ENCODE data around the gene NDRG4.
A peak's percentile ranks its signal among the peaks of the same experiment; 100 is the strongest.

Gene NDRG4

DNA sequence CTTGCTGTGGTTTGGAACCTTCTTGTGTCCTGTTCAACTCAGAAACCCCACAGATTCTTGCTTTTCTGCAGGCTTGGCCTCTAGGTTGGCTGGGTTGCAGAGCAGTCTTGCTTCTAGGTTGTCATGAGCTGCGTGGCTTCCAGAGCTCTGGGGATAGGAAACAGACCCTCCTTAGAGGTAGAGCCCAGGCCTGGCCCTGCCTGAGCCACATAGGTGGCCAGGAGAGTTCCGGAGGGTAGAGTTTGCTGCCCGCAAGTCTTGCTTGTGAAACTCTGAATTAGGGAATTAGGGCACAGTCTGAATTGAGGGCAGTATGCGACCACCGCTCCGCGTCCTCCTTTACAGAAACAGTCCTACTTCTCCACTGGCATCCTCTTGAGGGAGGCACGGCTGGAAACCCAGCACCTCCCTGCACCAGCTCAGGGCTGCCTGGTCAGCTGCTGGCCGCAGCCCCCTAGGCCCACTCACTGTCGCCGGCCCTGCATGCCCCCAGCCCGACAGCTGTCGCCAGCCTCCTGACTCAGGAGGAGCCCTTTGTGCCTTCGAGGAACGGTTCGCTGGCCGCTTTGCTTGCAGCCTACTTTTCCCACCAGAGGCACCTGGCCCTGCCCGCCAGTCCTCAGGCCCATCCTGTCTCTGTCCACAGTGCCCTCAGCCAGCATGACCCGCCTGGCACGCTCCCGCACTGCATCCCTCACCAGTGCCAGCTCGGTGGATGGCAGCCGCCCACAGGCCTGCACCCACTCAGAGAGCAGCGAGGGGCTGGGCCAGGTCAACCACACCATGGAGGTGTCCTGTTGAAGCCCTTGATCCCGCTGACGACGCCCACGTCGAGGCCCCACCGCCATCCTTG lies 11.1 kb downstream of the NDRG4 start:
- DNase-seq: no peak

DNA sequence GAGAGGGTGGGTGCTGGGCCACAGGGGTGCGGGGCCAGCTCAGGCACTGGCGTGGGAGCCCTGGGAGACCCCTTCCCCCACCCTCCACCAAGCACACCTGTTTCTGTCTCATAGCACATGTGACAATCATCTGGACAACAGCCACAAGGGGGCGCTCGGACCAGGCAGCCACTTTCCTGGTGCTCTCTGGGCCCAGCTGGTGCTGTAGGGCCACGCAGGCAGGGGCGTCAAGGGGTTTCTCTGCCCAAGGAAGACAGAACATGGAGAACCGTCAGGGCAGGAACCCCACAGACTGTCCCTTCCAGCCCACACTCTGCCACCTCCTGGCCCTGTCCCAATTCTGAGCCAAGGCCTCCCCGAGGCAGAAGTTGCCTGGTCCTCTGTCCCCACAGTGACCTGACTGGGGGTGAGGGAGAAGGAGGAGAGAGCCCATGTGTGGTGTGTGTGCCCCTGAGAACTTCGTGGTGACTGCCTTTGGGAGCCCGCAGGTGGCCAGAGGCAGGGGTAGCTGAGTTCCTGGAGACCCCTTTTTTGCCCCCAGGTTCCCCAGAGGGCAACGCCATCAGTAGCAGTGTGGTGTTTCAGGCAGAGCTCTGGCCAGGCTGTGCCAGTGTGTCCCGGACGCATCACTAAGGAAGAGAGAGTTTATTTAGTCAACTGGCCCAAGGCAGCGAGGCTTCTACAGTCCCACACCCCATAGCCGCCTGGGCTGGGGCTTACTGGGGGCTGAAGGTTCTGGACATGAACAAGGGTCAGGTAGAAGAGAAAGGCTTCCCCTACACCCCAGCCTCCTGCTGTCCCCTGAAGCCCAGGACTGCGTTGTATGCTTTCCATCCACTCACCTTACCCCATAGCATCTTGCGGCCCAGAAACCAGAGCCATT lies 12.2 kb downstream of the NDRG4 start:
- DNase-seq: peak; percentile 75 to 84

DNA sequence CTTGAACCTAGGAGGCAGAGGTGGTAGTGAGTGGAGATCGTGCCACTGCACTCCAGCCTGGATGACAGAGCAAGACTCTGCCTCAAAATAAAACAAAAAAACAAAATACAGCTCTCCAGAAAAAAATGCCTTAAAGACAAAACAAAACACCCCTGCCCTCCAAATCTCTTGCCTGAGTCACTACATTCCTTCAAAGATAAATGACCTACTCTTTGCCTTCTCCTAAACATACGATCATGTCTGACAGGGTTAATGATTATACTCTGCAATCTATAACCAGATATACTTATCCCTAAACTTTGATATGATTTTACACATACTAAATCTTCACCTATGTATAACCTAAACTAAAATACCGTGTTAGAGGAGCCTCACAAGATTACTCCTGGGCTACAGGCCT lies 13.9 kb downstream of the NDRG4 start:
- DNase-seq: no peak

DNA sequence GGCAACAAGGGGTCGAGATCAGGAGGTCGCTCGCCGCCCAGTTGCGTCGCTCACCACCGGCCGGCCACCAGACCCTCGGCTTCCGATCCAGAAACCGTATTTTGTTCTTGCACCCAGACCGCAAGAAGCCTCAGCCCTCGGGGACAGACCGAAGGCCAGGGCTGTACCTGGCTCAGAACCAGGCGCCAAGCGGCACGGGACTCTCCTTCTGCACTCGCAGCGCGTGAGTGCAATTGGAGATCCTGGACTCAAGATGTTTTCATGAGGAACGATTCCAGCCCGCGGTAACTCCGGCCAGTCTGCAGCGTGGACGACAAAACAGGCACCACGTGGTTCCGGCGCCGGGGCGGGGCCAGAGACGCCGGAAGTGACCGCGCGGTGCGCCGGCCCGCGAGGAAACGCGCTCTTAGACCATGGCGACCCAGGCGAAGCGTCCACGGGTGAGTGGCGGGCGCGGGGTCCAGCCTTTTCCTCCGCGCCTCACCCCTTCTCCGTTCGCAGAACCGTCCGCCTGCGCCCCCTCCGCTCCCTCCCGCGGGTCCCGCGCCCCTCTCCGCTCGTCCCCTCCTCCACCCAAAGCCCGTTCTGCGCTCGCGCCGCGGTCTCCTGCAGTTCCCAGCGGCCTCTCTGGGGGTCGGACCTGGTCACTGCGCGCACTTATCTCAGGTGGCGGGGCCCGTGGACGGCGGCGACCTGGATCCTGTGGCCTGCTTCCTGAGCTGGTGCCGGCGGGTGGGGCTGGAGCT lies 15.4 kb downstream of the NDRG4 start, which contains the start of gene SETD6:
TSS of gene SETD6 (plus strand) at position 393 of the 746 bp plus-strand sequence. CDS start at position 414, 21 bp downstream.
- peak; percentile 57 to 71 for DNase-seq

DNA sequence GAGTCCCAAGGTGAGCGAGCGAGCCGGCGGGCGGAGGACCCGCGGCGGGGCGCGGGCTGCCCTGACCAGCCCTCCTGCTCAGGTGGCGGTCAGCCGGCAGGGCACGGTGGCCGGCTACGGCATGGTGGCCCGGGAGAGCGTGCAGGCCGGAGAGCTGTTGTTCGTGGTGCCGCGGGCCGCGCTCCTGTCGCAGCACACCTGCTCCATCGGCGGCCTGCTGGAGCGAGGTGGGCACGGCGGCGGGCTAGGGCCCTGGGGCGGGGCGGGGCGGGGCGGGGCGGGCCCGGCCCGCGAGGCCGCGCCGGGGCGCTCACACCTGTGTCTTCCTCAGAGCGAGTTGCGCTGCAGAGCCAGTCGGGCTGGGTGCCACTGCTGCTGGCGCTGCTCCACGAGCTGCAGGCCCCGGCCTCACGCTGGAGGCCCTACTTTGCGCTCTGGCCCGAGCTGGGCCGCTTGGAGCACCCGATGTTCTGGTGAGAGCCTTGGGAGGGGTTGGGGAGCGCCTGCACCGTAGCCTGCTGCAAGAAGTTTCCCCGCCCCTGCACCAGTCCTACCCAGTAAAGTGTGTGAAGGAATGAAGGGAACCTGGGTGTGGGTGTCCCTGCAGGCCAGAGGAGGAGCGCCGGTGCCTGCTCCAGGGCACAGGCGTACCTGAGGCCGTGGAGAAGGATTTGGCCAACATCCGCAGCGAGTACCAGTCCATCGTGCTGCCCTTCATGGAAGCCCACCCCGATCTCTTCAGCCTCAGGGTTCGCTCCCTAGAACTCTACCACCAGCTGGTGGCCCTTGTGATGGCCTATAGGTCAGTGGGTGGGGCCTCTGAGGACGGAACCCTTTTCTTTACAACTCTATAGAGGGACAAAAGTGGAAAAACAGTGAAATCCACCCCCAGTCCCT lies 16.2 kb downstream of the NDRG4 start:
- DNase-seq: peak in 1 of 2 donors; percentile 46

DNA sequence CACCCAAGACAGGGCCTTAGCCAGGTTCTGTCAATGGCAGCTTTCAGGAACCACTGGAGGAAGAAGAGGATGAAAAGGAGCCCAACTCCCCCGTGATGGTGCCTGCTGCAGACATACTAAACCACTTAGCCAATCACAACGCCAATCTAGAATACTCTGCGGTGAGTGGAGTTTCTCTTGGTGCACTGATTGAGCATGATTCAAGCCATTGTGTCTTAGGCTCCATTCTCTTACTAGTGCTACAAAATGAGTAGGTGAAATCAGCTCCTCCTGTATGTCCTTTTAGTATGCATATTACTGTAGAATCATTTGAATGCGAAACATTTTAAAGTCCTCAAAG lies 16.8 kb downstream of the NDRG4 start:
- no peak for DNase-seq

DNA sequence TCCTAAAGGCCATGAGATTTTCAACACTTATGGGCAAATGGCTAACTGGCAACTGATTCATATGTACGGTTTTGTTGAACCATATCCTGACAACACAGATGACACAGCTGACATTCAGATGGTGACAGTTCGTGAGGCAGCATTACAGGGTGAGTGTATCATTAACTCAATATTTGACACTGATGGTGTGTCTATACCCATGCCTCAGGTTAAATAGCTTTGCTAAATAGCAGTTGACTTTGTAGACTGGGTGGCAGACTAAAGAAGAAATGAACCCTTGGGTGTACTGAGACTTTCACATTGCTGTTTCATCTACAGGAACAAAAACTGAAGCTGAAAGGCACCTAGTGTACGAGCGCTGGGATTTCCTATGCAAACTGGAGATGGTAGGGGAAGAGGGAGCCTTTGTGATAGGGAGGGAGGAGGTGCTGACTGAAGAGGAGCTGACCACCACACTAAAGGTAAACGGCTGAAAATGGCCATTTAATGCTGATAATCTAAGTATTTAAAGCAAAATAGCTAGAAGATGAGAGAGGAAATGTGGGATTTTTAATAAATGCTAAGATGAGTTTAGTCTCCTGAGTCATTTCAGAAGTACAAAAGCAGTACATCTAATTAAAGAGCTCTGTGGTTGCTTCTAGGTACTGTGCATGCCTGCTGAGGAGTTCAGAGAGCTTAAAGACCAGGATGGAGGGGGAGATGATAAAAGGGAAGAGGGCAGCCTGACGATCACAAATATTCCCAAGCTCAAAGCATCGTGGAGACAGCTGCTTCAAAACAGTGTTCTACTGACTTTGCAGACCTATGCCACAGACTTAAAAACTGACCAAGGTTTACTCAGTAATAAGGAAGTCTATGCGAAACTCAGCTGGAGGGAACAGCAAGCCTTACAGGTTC lies 18.4 kb downstream of the NDRG4 start:
- no peak for DNase-seq

DNA sequence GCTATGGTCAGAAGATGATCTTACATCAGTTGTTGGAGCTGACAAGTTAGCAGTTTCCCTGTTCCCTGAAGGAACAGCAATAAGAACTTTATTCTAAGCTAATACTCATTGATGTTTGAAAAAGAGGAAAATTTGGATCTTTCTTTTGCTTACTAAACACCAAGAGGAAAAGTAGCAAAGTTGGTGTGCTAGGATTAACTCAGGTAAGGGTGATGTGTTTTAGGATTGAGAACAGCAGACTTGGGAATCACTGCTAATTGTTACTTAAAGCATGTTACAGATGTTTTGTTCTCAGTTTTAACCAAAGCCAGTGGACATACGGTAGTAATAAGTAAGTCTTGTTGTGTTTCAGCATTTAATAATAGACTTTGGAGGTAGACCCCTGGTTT lies 19.0 kb downstream of the NDRG4 start:
- no peak for DNase-seq

DNA sequence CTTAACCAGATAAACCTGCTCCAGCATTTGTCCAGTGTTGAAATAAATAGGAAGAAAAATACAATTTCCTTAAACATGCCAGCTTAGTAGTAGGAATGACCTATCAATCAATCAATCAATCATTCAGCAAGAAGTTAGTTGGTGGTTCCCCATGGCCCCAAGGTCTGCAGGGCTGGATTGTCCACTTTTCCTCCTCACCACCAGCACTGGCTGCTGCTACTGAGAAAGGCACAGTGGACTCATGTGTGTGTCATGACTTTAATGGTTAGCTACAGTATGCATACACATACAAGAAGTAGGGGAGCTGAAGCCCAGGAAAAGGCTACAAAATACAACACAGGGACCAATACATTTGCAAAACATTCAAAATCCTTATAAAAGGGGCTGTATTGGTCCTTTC lies 19.8 kb downstream of the NDRG4 start:
- DNase-seq: no peak

DNA sequence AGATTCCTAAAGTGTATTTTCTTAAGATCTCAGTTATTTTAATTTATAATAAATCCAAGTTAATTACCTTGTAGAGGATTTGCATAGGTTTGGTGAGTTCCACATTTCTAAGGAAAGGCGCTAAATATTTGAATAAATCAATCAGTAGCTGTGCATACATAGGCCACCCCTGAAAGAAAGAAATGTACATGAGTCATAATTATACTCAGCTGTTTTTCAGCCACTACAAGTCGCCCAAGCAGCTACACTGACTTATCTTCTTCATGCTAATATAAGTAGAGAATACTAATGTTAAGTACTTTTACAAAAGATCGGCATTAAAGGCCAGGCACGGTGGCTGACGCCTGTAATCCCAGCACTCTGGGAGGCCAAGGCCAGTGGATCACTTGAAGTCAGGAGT lies 30.2 kb downstream of the NDRG4 start:
- DNase-seq: no peak

DNA sequence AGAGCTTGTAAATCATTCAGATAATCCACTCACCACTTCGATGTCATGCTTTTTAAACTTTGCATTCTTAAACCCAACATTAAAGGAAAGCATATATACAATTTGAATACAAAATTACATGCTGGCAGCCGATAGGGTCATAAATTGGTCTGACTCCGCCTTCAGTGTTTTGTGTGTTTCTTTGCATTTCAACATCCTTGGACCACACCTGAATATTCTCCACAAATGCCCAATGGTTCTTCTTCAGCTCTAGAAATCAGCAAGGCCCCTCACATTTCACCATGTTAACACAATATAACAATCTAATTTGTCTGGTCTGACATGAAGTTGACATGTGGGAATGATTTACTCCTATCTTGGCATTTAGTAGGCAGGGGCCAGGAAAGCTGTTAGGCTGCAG lies 32.5 kb downstream of the NDRG4 start:
- DNase-seq: no peak

DNA sequence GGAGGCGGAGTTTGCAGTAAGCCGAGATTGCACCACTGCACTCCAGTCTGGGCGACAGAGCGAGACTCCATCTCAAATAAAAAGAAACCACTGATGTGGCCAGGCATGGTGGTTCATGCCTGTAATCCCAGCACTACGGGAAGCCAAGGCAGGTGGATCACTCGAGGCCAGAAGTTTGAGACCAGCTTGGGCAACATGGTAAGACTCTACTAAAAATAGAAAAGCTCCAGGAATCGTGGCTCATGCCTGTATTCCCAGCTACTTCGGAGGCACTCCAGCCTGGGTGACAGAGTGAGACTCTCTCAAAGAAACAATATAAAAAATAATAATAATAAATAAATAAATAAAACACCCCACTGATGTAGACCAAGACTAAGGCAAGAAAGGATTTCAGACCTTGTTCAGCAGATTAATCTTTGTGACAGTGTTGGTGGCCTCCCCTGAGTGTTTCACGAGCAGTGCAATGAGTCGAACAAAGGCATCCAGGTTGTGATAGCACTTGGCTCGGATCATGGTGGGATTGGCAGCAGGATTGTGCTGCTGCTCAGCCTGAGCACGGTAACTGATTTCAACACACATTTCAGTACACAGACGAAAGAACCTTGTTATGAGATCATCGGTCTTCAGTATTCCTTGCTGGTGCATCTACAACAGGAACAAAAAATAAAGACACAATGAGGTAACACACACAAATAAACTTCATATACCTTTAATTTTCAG lies 34.0 kb downstream of the NDRG4 start:
- DNase-seq: no peak

DNA sequence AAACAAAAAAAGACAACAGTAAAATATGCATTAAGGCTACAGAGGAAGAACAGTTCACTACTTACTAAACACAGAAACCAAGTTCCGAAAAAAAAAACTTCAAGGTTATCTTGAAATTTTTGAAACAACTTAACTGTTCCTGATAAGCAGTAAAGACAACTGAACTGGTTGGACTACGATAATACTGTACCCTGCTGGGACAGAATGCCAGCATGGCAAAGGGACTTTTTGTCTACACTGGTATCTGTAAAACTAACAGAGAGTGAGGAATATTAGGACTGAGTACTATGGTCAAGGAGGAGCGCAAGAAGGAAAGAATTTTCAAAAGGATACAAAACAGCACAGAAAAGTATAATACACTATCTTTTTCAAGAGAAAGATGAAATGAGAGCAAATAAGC lies 35.2 kb downstream of the NDRG4 start:
- no peak for DNase-seq

DNA sequence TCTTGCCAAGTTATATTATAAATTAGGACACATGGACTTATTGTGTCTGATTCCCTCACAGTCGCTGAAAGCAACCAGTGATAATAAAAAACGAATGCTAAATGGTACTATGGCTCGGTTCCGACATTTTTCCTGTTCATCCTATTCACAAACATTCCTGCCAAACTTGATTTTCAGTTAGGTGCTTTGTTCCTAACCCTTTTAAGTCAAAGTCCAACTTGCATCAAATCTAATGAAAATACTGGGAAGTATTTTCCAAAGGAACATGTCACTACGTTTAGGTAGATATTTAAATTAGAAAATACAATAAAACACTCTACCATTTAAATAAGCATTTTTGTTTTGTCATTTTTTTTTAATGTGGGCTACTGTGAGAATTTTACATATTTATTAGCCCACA lies 36.3 kb downstream of the NDRG4 start:
- DNase-seq: no peak

DNA sequence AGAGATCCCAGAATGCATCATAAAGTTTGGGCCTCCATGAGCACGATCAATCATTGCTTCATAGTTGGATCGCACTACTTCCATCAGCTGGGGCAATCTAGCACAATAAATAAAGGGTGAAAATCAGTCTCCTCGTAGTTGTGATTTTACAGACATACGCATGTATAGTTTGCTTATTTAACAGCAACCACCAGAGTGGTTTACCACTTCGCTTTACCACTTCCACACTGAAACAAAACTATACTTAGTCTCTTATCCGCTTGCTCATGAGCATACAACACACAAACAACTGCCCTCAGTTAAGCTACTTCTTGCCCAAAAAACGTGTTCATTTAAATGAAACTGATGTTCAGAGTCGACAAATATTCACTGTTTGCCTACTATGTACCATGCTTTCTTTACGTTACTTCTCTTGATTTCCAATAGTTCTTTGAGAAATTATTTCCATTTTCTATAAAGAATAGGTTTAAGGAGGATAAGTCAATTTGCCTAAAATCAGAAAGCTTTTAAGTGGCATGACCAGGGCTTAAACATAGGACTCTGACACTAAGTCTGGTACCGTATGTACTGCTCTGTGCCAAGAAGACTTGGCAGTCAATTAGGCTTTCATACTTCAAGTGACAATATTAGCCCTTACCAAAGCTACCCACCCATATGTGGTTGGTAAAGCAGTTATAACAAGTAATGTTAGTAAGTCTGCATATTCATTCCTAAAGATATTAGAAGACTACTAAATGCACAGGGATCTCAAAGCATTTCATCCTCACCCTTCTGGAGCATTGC lies 37.4 kb downstream of the NDRG4 start:
- no peak for DNase-seq

DNA sequence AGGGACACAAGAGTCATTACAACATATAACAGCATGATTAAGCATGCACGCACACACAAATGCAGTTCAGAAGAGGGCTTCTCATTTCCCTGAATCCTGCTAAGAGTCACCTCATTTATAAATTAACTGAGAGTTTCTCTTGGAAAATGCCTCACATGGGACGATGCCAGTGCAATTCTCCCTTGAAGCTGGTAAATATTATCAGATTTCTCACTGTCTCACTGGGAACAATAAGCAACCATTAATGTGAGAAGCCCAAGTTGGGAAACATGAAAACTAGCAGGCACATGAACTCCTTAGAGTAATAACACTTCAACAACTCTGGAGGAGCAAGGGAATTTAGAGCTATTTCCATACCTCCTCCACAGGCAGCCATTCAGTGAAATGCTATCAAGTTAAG lies 41.8 kb downstream of the NDRG4 start:
- no peak for DNase-seq

DNA sequence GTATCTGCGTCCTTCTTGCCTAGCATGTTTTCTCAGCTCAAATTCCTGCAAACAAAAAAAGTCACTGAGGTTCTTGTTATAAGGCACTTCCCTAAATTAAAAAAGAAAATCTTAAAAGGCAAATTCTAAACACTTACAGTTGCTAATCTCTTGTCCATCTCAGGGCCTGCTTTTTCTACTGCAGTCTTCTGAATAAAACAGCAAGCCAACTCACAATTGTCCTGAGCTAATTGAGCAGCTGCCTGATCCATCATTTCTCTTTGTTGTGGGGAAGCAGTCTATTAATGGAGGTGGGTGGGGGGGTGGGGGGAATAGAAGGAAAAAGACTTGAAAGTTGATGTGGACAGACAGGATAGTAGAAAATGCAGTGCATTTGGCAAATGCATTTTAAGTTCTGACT lies 42.3 kb downstream of the NDRG4 start:
- no peak for DNase-seq

DNA sequence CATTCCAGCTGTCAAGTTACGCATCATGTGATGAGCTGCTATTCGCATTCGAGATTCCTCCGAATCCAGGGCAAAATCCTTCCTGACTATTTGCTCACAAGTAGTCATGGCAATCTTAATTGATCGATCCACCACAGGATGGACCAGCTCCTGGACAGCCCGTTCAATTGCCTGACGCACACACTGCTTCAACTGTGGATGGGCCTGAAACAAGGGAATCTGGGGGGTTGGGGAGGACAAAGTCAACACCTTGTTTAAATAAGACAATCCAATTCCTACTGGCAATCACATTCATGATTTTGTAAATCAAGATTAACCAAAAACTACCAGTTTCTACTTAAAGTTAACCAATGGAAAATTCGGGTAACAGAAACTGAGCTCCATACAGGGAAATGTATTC lies 43.7 kb downstream of the NDRG4 start:
- no peak for DNase-seq

DNA sequence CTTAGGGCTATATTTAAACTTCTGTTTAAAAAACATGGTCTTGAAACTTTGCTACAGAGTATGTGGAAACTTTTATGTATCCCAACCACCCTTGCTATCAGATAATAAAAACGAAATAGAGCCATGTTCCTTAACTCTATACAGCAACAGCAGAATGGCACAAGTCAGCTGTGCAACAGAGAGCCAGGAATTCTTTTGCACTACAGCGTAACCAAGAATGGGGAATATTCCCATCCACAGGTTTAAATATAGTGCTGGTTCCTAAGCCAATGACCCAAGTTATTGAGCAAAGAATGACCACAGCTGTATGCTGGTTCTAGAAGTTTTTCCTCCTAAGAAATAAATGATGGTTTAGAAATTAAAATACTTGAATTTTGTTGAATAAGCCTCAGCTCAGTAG lies 48.4 kb downstream of the NDRG4 start:
- DNase-seq: no peak

DNA sequence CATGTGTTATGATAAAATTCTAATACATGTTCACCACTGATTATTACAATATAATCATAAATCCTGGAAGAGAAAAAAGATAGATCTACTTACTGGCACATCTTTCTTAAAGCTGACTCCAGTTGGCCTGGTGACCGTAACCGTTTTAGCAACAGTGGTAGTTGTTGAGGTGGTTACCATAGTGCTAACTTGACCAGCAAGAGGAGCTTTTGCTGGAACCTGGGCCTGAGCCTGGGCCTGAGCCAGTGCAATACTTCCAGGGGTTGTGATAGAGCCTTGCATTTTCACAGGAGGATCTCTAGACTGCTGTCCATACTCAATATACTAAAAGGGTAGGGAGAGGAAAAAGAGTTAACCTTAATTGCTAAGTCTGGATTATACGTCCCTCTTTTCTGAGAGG lies 51.6 kb downstream of the NDRG4 start:
- no peak for DNase-seq

Data from CD4-positive, alpha-beta T cell treated with Interferon alpha-2 for 1 hour (primary cell).